Measurements from ENCODE around the gene CAMK1D. TPM values are rescaled to one million over a fixed set of nuclear protein-coding genes. Genes with fewer than 3 reads are reported as not detected.

The CAMK1D gene
- total and polyA plus RNA-seq, 2 donors (not counting 3 experiments of a cell fraction or from before 2014, with no cell fraction given) = 0.37 to 4.2 TPM

DNA sequence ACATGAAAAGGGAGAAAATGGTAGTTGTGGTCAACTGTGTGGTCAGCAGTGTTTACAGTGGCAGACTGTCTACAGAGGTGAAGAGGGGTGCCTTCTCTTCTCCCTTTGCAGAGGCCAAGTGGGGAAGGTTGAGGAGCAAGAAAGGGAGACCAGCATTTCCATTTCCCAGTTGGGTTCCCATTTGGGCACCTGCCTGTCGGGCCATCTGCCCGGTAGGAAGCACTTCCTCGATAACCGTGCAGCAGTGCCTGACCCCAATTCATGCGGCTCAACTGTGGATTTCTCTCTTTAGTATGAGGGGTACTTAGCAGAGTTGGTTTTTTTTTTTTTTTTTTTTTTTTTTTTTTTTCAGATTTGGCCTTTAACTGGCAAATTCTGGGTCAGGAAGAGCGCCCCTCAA lies 525.2 kb downstream of the CAMK1D start:
- TF ChIP-seq EZH2 (IDR thresholded peaks at IDR 0.05; ENCODE audit: borderline replicate concordance, low read depth, low read length, severe bottlenecking) (no peak), FOS (IDR thresholded peaks at IDR 0.05; ENCODE audit: borderline replicate concordance, insufficient read depth, low read length) (no peak), GATA2 (IDR thresholded peaks at IDR 0.05; ENCODE audit: insufficient read depth, insufficient read length, low read depth, low read length) (no peak), POLR2AphosphoS5 (IDR thresholded peaks at IDR 0.05; ENCODE audit: insufficient read depth, low read depth, low read length) (no peak)
- dilution Hi-C loops (cut with MboI; ENCODE audit: extremely low pct_ligation_motif_present, low sequenced_read_pairs) = no loop called here
- no TSS peak for BruUV-seq (replicated peaks)
- H2AFZ ChIP-seq (ENCODE audit: low read depth, low read length) = no peak overlapping the region
- no peak overlapping the region for H3K4me2 ChIP-seq (ENCODE audit: insufficient read depth, low read length)
- no peak overlapping the region for H3K4me3 ChIP-seq (replicated peaks in 1 of 3; ENCODE audit: insufficient read depth in 1 of 3, low read depth in 1 of 3, low read length in 3 of 3)
- H3K9me1 ChIP-seq (replicated peaks; ENCODE audit: control insufficient read depth, extremely low read depth, insufficient read depth, low read length) = no peaks in the 10 kb centered on the region
- H3K9ac ChIP-seq (replicated peaks; ENCODE audit: extremely low read depth, insufficient read depth, low read length) = no peak overlapping the region
- H3K27ac ChIP-seq (ENCODE audit: insufficient read depth, low read depth, low read length) = no peak overlapping the region
- peaks cover 0 to 2% of the 10 kb centered on the region in 2 experiments for H3K27me3 ChIP-seq (ENCODE audit: control insufficient read depth in 2 of 2, insufficient read depth in 2 of 2, low read length in 2 of 2)
- H3K4me1 ChIP-seq (ENCODE audit: control insufficient read depth, extremely low read depth, insufficient read depth, low read length) = no peaks in the 10 kb centered on the region
- POLR2A ChIA-PET = no interaction called here
- intact Hi-C loops (cut with micrococcal nuclease) = no loop called here
- FAIRE-seq (no peak), DNase-seq (ENCODE audit: low read depth, low spot score) (no peak)
- H3K36me3 ChIP-seq (ENCODE audit: control insufficient read depth in 2 of 2, extremely low read depth in 1 of 2, insufficient read depth in 2 of 2, low read length in 2 of 2) = no peaks in the 10 kb centered on the region
- CTCF ChIA-PET = interaction anchor here (0.6 to 1.6 kb wide), 2 partner anchors 11 to 200 kb away, joined by 3 to 4 read pairs; no protein-coding TSS in a partner anchor
- no peaks in the 10 kb centered on the region for H3K79me2 ChIP-seq (ENCODE audit: control insufficient read depth, insufficient read depth, low read length)
- no peaks in the 10 kb centered on the region for H3K9me3 ChIP-seq (replicated peaks; ENCODE audit: control insufficient read depth, insufficient read depth, low read length)
- H4K20me1 ChIP-seq (replicated peaks; ENCODE audit: control insufficient read depth, extremely low read depth, insufficient read depth, low read length) = no peaks in the 10 kb centered on the region

DNA sequence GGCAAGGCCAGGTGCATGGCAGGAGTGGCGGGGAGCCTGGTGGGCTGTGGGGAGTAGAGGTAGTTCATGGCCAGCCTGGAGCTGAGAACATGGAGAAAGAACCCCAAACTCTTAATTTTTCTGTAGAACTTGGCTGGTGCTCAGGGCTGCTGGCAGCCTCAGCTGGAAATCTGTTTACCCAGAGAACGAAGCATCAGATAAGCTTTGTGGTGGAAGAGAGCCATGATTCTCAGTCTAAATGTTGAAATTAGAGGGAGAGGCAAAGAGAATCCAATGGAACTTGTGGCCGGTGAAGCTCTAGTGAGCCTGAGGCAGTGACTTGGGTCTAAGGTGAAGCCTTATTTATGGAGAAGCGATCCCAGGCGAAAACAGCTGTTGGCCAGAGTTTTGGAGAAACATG lies 525.8 kb downstream of the CAMK1D start:
- DNase-seq (ENCODE audit: low read depth, low spot score) (no peak), FAIRE-seq (no peak)
- Histone ChIP-seq H3K4me2 (ENCODE audit: insufficient read depth, low read length) (no peak overlapping the region), H3K4me1 (ENCODE audit: control insufficient read depth, extremely low read depth, insufficient read depth, low read length) (no peaks in the 10 kb centered on the region), H3K4me3 (replicated peaks in 1 of 3; ENCODE audit: insufficient read depth in 1 of 3, low read depth in 1 of 3, low read length in 3 of 3) (no peak overlapping the region), H3K36me3 (ENCODE audit: control insufficient read depth in 2 of 2, extremely low read depth in 1 of 2, insufficient read depth in 2 of 2, low read length in 2 of 2) (no peaks in the 10 kb centered on the region), H4K20me1 (replicated peaks; ENCODE audit: control insufficient read depth, extremely low read depth, insufficient read depth, low read length) (no peaks in the 10 kb centered on the region), H3K79me2 (ENCODE audit: control insufficient read depth, insufficient read depth, low read length) (no peaks in the 10 kb centered on the region), H3K27ac (ENCODE audit: insufficient read depth, low read depth, low read length) (no peak overlapping the region), H3K9me3 (replicated peaks; ENCODE audit: control insufficient read depth, insufficient read depth, low read length) (no peaks in the 10 kb centered on the region), H3K9ac (replicated peaks; ENCODE audit: extremely low read depth, insufficient read depth, low read length) (no peak overlapping the region), H3K27me3 (ENCODE audit: control insufficient read depth in 2 of 2, insufficient read depth in 2 of 2, low read length in 2 of 2) (peaks cover 0 to 2% of the 10 kb centered on the region in 2 experiments), H2AFZ (ENCODE audit: low read depth, low read length) (no peak overlapping the region), H3K9me1 (replicated peaks; ENCODE audit: control insufficient read depth, extremely low read depth, insufficient read depth, low read length) (no peaks in the 10 kb centered on the region)
- ChIA-PET POLR2A (no interaction called here), CTCF (interaction anchor here (0.6 to 1.6 kb wide), 2 partner anchors 11 to 199 kb away, joined by 3 to 4 read pairs; no protein-coding TSS in a partner anchor)
- TF ChIP-seq JUN (IDR thresholded peaks at IDR 0.05; ENCODE audit: borderline replicate concordance, insufficient read depth, insufficient read length, low read depth) (no peak), EZH2 (IDR thresholded peaks at IDR 0.05; ENCODE audit: borderline replicate concordance, low read depth, low read length, severe bottlenecking) (no peak), GATA2 (IDR thresholded peaks at IDR 0.05; ENCODE audit: insufficient read depth, insufficient read length, low read depth, low read length) (no peak), POLR2A (IDR thresholded peaks at IDR 0.05; ENCODE audit: low read depth, low read length) (no peak), FOS (IDR thresholded peaks at IDR 0.05; ENCODE audit: borderline replicate concordance, insufficient read depth, low read length) (no peak), MYC (IDR thresholded peaks at IDR 0.05; ENCODE audit: low read depth, low read length) (no peak), POLR2AphosphoS5 (IDR thresholded peaks at IDR 0.05; ENCODE audit: insufficient read depth, low read depth, low read length) (no peak)
- TF ChIP-seq, protein P1, sequence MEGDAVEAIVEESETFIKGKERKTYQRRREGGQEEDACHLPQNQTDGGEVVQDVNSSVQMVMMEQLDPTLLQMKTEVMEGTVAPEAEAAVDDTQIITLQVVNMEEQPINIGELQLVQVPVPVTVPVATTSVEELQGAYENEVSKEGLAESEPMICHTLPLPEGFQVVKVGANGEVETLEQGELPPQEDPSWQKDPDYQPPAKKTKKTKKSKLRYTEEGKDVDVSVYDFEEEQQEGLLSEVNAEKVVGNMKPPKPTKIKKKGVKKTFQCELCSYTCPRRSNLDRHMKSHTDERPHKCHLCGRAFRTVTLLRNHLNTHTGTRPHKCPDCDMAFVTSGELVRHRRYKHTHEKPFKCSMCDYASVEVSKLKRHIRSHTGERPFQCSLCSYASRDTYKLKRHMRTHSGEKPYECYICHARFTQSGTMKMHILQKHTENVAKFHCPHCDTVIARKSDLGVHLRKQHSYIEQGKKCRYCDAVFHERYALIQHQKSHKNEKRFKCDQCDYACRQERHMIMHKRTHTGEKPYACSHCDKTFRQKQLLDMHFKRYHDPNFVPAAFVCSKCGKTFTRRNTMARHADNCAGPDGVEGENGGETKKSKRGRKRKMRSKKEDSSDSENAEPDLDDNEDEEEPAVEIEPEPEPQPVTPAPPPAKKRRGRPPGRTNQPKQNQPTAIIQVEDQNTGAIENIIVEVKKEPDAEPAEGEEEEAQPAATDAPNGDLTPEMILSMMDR (IDR thresholded peaks at IDR 0.05; ENCODE audit: extremely low read depth in 1 of 2, insufficient read depth in 1 of 2, low read depth in 1 of 2, low read length in 2 of 2) = no peak
- TF ChIP-seq, protein P2, sequence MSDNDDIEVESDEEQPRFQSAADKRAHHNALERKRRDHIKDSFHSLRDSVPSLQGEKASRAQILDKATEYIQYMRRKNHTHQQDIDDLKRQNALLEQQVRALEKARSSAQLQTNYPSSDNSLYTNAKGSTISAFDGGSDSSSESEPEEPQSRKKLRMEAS (IDR thresholded peaks at IDR 0.05; ENCODE audit: insufficient read depth, insufficient read length) = no peak
- no TSS peak for BruUV-seq (replicated peaks)
- dilution Hi-C loops (cut with MboI; ENCODE audit: extremely low pct_ligation_motif_present, low sequenced_read_pairs) (no loop called here), intact Hi-C loops (cut with micrococcal nuclease) (no loop called here)

Measured in endothelial cell of umbilical vein (primary cell).